ENCODE measurements around the gene CDH4. TPM values are rescaled to one million over a fixed set of nuclear protein-coding genes. Genes with fewer than 3 reads are reported as not detected.

The CDH4 gene
- total RNA-seq, 2 donors from 2014 or later = not detected

DNA sequence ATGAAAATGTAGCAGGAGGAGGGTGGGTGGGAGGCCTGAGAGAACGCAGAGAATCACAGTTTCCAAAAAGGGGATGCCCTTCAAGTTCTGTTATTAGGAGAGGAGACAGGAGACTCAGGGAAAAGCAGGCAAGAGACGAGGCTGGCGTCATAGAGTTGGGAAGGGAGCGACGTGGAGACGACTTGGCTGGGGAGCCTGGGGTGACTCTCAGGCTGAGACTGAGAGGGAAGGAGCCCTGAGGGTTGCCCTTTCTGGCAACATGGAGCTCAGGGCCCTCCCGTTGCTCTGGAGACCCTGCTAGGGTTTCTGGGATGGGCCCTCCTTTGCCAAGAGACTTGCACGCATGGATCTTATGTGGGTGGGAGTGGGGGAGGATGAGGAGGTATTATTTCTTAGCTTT lies 108.9 kb downstream of the CDH4 start:
- no peak overlapping the region for H3K27ac Mint-ChIP-seq
- peaks cover 3% of the 10 kb centered on the region for H3K9me3 Mint-ChIP-seq
- no peaks in the 10 kb centered on the region for H3K4me1 Mint-ChIP-seq (ENCODE audit: low read depth in 2 of 2)
- H3K27me3 Mint-ChIP-seq = no peaks in the 10 kb centered on the region
- no peaks in the 10 kb centered on the region for H3K36me3 Mint-ChIP-seq
- H3K4me3 Mint-ChIP-seq = no peak overlapping the region
- DNase-seq (ENCODE audit: low spot score) (no peak), ATAC-seq (no peak)

DNA sequence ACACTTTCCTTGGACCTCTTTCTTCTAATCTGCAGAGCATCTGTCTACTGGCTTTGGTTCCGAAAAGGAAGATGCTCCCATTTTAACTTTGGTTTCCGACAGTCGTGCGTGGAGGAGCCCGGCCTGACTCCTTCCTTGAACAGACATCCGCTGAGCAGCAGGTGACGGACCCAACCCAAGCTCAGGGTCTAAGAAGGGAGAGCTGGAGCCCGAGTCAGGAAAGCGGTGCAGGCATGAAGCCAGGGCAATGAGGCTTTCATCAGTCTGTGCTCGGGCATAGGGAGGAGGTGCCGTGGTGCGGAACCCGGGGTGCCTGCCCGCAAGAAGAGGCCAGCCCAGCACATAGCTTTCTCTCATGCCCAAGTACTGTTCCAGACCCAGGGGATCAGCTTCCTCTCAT lies 109.4 kb downstream of the CDH4 start:
- Mint-ChIP-seq H3K27me3 (no peaks in the 10 kb centered on the region), H3K36me3 (no peaks in the 10 kb centered on the region), H3K4me1 (ENCODE audit: low read depth in 2 of 2) (no peaks in the 10 kb centered on the region), H3K4me3 (no peak overlapping the region), H3K9me3 (peaks cover 3% of the 10 kb centered on the region), H3K27ac (no peak overlapping the region)
- ATAC-seq (no peak), DNase-seq (ENCODE audit: low spot score) (no peak)

DNA sequence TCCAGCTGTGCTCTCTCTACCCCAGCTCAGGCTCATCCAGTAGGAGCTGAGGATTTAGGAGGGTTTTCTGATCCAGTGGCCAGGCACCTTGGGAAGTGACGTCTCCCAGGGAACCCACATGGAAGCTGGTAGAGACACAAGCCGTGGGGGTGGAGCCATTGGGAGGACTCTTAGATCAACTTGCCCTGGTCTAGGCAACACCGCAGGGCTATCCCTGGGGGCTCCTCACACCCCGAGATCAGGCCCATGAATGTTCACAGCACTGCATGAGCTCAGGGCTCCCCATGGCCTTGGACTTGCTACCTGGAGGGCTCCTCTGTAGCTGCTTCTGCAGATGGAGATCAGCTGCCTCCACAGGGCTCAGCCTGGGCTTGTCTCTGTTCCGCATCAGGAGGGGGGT lies 112.1 kb downstream of the CDH4 start:
- Mint-ChIP-seq H3K27me3 (no peaks in the 10 kb centered on the region), H3K4me3 (no peak overlapping the region), H3K4me1 (ENCODE audit: low read depth in 2 of 2) (no peaks in the 10 kb centered on the region), H3K27ac (no peak overlapping the region), H3K9me3 (peaks cover 3% of the 10 kb centered on the region), H3K36me3 (no peaks in the 10 kb centered on the region)
- ATAC-seq = no peak
- DNase-seq (ENCODE audit: low spot score) = no peak

DNA sequence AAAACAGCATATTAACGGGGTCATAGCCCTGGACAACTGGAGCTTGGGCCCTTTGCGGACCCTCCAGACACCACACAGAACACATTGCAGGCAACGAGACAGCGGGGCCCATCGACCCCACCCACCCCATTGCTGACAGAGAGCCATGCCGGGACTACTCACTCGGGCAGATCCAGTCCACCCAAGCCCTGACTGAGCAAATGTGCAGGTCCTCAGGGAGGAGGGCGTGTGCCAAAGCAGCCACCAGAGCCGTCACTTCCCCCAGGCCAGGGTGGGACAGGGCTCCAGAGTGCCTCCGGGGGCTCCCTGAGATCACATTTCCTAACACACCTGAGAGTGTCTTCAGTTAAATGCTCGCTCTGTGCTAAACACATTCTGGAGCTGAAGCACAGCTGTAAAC lies 114.9 kb downstream of the CDH4 start:
- ATAC-seq (no peak), DNase-seq (ENCODE audit: low spot score) (no peak)
- Mint-ChIP-seq H3K4me3 (no peak overlapping the region), H3K36me3 (no peaks in the 10 kb centered on the region), H3K27ac (no peak overlapping the region), H3K4me1 (ENCODE audit: low read depth in 2 of 2) (no peaks in the 10 kb centered on the region), H3K27me3 (no peaks in the 10 kb centered on the region), H3K9me3 (peaks cover 1% of the 10 kb centered on the region)

DNA sequence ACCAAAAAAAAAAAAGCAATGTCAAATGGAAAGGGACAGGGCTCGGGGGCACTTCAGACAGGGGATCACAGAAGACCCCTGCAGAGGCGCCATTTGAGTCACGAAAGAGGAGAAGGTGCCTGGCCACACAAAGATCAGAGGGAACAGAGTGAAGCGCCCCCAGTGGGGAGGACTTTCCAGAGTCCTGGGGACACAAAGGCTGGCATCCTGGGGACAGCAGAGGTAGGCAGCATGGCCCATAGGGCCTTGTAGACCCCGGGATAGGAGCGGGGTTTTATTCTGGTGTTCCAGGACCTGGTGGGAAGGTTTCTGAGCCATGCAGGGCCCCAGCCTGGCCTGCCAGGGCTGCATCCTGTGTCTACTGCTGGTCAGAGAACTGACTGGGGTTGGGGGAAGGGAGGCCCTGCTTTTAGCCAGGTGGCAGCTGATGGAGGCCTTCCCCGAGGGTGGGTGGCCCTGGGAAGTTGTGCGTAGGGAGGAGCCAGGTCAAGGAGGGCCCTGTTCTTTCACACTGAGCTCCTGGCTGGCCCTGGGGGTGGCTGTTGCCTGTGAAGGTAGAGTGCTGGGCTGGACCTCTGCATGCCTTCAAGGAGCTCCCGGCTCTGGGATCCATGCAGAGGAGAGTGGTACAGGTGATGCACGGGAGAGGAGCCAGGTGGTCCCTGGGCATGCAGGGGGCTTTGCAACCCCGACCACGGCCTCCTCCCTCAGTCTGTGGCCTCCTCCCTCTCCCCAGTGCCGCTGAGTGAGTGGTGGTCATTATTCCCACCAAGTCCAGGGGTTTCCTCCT lies 117.9 kb downstream of the CDH4 start:
- no peak overlapping the region for H3K4me3 Mint-ChIP-seq
- H3K9me3 Mint-ChIP-seq = no peaks in the 10 kb centered on the region
- no peak overlapping the region for H3K27ac Mint-ChIP-seq
- DNase-seq (ENCODE audit: low spot score) (no peak), ATAC-seq (peak in 1 of 2 donors; percentile 28)
- H3K4me1 Mint-ChIP-seq (ENCODE audit: low read depth in 2 of 2) = no peaks in the 10 kb centered on the region
- no peaks in the 10 kb centered on the region for H3K27me3 Mint-ChIP-seq
- no peaks in the 10 kb centered on the region for H3K36me3 Mint-ChIP-seq

DNA sequence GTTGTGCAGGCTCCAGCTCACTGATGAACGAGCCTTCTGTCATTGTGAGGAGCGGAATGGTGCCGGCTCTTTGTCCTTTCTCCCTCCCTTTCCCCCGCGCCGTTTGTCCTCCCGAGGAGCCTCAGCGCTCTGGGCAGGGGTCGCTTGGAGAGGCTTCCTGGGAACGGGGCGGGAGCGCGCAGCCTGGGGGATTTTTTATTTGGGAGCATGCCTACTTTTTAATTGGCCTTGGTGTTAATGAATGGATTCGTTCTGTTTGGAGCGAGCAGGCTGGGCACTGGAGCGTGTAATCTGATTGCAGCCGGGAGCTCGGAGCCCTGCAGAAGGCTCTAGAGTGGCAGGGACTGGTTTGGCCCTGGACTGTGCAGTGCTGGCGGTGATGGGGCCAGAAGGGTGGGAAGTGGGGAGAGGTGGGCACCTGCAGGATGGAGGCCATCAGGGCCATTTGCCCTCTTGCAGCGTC lies 118.8 kb downstream of the CDH4 start:
- Mint-ChIP-seq H3K4me3 (no peak overlapping the region), H3K27ac (no peak overlapping the region), H3K27me3 (no peaks in the 10 kb centered on the region), H3K36me3 (no peaks in the 10 kb centered on the region), H3K9me3 (no peaks in the 10 kb centered on the region), H3K4me1 (ENCODE audit: low read depth in 2 of 2) (no peaks in the 10 kb centered on the region)
- DNase-seq (ENCODE audit: low spot score) = no peak
- no peak for ATAC-seq

DNA sequence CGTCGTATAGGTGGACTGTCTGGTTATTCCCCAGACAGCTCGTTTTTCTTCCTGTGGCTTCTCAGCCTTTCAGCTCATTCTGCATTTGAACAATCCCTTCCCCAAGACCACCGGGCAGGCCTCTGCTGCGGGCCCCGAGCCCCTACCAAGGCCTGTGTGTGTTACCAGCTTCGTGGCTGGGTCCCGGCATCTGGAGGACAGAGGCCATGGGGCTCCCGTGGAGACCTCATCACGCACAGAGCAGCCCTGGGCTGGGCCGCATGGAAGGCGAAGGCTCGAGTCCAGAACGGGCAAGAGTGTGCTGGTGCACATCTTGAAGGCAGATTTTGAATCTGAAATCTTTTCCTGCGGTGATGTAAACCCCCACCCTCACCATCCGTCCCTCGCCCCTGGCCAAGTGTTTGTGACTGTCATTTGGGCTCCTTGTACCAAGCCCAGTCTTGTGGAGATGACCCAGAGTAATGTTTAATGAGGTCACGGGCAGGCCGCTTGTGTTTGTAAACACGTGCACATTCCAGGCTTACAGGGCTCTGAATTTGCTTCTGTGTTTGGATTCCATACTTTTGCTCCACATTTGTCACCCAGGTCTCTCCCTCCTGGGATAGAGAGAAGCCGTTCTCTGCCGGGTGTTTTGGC lies 119.6 kb downstream of the CDH4 start:
- H3K4me3 Mint-ChIP-seq = no peak overlapping the region
- no peaks in the 10 kb centered on the region for H3K4me1 Mint-ChIP-seq (ENCODE audit: low read depth in 2 of 2)
- H3K36me3 Mint-ChIP-seq = no peaks in the 10 kb centered on the region
- no peak for ATAC-seq
- no peaks in the 10 kb centered on the region for H3K9me3 Mint-ChIP-seq
- no peak overlapping the region for H3K27ac Mint-ChIP-seq
- no peaks in the 10 kb centered on the region for H3K27me3 Mint-ChIP-seq
- no peak for DNase-seq (ENCODE audit: low spot score)

DNA sequence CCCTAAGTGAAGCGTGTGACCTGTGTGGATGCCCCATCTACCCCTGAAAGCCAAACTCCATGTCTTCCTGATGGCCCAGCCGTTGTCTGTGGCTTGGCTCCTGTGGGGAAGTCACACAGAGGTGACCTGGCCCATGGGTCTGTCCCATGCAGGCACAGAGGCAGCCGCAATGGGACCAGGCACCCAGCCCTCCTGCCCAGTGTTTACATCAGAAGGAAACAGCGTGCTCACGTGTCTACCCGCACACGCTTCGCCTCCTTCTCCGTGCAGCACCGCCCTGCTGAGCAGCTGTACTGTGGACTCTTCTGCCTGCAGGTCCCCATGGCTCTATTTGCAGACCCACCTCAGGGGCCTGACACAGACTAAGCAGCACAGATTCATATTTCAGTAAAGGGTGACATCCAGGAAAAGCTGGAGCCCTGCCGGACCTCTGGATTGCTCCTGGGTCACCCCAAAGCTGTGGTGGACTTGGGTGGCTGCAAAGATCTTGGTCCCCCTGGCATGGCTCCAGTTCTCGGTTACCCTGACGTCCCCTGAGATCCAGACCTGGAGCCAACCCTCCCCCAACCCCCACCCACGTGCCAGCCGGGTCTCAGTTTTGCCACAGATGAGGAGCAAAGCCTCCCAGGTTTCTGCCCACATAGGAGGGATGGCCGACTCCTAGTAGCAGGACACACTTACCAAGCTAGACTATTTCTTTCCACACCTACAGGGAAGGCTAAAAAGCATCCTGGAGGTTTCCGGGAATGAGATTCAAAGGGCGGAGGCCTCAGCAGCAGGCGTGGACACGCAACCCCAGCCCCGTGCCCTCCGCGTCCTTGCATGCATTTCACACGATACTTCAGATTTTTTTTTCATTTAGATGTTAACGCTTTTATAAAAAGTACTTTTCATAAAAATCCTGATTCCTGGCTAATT lies 120.3 kb downstream of the CDH4 start:
- Mint-ChIP-seq H3K27me3 (no peaks in the 10 kb centered on the region), H3K4me3 (no peak overlapping the region), H3K27ac (no peak overlapping the region), H3K4me1 (ENCODE audit: low read depth in 2 of 2) (no peaks in the 10 kb centered on the region), H3K9me3 (no peaks in the 10 kb centered on the region), H3K36me3 (no peaks in the 10 kb centered on the region)
- no peak for DNase-seq (ENCODE audit: low spot score)
- peak in 1 of 2 donors; percentile 48 for ATAC-seq

DNA sequence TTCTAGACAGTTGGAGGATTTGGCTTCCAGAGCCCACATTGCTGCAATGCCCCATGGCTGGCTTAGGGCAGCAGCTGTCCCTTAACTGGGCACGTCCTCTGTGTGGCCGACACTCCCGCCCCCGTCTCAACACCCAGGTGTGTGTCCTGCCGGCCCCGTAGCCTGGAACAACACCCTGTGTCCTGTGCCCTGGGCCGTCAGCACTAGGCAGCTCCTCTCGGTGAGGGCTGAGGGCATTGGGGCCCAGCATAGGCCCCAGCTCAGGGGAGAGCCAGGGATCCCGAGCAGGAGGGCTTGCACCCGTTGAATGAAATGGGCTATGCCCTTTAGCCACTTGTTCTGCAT lies 121.0 kb downstream of the CDH4 start:
- no peak for ATAC-seq
- Mint-ChIP-seq H3K36me3 (no peaks in the 10 kb centered on the region), H3K4me3 (no peak overlapping the region), H3K27me3 (no peaks in the 10 kb centered on the region), H3K4me1 (ENCODE audit: low read depth in 2 of 2) (no peaks in the 10 kb centered on the region), H3K27ac (no peak overlapping the region), H3K9me3 (no peaks in the 10 kb centered on the region)
- no peak for DNase-seq (ENCODE audit: low spot score)

DNA sequence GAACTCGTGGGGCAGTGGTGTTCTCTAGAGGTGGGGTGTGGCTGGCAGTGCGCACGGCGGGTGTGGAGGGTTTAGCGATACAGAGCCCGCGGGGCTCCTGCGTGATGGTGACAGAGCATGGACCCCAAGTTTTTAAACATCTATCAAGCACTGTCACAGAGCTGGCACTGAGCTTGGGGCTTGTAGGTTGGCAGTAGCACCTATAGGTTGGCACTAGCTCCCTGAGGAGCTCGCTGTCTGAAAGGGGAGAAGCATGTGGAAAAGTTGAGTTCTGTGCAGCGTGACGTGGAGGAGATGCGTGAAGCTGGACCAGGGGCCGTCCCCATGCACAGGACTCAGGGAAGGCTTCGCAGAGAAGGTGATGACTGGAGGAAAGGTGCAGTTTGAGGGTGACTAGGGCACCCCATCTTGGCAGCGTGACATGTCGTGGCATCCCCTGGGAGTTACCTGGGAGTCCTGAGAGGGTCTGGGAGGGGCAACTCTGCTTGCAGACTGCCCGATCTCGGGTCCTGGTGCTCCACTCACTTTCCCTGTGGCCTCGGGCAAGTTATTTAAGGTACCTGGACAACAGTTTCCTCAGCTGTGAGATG lies 122.0 kb downstream of the CDH4 start:
- Mint-ChIP-seq H3K27ac (no peak overlapping the region), H3K4me1 (ENCODE audit: low read depth in 2 of 2) (no peaks in the 10 kb centered on the region), H3K4me3 (no peak overlapping the region), H3K36me3 (no peaks in the 10 kb centered on the region), H3K27me3 (no peaks in the 10 kb centered on the region), H3K9me3 (no peaks in the 10 kb centered on the region)
- no peak for ATAC-seq
- DNase-seq (ENCODE audit: low spot score) = no peak

DNA sequence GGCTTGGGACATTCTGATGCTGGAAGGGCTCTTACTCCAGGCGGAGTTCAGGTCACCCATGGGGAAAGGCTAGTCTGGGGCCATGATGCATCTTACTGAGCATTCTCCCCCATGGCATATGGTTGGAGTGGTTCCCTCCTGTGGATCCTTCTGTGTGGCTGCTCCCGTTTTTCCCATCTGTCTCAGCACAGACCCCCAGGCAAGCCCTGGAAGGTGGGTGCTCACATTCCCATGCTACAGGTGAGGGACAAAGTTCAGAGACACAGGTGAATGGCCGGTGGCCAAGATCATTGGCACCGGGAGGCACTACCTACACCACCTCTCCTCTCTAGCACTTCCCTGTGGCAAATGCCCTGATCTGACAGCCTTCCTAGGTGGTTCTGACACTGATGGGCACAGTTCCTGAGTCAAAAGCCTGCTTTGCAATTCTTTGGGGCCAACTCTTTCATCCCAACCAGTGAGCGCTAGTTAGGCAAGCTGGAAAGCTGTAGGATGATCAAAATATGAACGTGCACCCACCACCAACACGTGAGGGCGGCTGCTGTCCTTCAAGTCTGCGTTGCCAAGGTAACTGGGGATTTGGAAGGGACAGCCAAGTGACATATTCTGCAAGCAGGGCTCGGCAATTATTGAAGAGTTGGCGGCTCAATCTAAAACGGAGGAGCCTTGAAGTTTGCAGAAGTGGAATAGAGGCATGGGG lies 124.6 kb downstream of the CDH4 start:
- Mint-ChIP-seq H3K27me3 (no peaks in the 10 kb centered on the region), H3K4me1 (ENCODE audit: low read depth in 2 of 2) (no peaks in the 10 kb centered on the region), H3K9me3 (no peaks in the 10 kb centered on the region), H3K27ac (no peak overlapping the region), H3K36me3 (no peaks in the 10 kb centered on the region), H3K4me3 (no peak overlapping the region)
- DNase-seq (ENCODE audit: low spot score) (no peak), ATAC-seq (no peak)

DNA sequence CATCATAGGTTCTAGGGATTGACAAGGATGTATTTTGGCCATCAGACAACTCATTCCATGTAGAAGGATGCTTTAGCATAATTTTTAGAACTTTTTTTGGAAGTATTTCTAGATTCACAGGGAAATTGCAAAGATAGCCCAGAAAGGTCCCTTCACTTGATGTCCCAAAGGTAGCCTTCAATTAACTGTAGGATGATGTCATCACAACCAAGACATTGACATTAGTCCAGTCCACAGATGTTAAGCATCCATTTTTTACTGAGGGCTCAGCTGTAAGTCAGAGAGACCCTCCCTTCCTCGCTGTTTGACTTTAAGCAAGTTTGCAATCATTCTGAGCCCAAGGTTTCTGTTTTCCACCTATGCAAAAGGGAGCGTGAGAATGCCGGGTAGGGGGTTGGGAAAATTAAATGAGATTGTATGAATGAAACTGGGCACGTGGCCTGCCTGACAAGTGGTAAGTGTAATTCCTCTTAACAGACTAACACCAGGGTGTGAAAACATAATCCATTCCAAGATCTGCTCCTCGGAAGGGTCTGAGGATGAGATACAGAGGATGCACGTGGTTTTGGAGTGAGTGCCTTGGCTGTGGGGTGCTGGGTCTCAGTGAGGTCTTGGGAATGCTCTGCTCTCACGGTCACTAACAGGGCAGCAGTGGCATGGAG lies 126.8 kb downstream of the CDH4 start:
- ATAC-seq (no peak), DNase-seq (ENCODE audit: low spot score) (no peak)
- H3K27ac Mint-ChIP-seq = no peak overlapping the region
- H3K4me3 Mint-ChIP-seq = no peak overlapping the region
- no peaks in the 10 kb centered on the region for H3K9me3 Mint-ChIP-seq
- H3K4me1 Mint-ChIP-seq (ENCODE audit: low read depth in 2 of 2) = no peaks in the 10 kb centered on the region
- H3K36me3 Mint-ChIP-seq = no peaks in the 10 kb centered on the region
- H3K27me3 Mint-ChIP-seq = no peaks in the 10 kb centered on the region

All from natural killer cell treated with Interleukin-12 subunit alpha and Interleukin-12 subunit beta and Interleukin-15 and Interleukin-18, amount 100 ng/mL, for 72 hours (primary cell).